GM23338 (cell line): ENCODE data around the gene SPRY1. TPM values are rescaled to one million over a fixed set of nuclear protein-coding genes. Genes with fewer than 3 reads are reported as not detected.

ENCODE experiments used
- ATAC-seq: fragments of 200-7000 bp; cut with Tn5 transposase; 3 replicates; pipeline ENCODE4 v1.9.1; 2020
- DNase-seq: peaks from one replicate; pipeline ENCODE4 v3.0.0-alpha.2; 2015; ENCODE audit warnings: low spot score
- H2AFZ ChIP-seq: fragments of 200-600 bp; sonication (generic); 2 replicates; pipeline ENCODE4 v1.8.0; 2016; ENCODE audit warnings: antibody characterized with exemption, mild to moderate bottlenecking, moderate library complexity
- H3F3A ChIP-seq: fragments of 200-600 bp; sonication (generic); replicated peaks from 2 replicates; pipeline ENCODE4 v1.8.0; 2017; ENCODE audit warnings: antibody characterized with exemption, mixed run types, low read depth
- H3K27ac ChIP-seq: fragments of 200-600 bp; sonication (generic); 2 replicates; pipeline ENCODE4 v1.6.1; 2016; ENCODE audit warnings: low read depth
- H3K27me3 ChIP-seq: fragments of 200-600 bp; sonication (generic); 2 replicates; pipeline ENCODE4 v1.8.0; 2016; ENCODE audit warnings: mild to moderate bottlenecking, mixed run types, moderate library complexity; ENCODE audit not compliant: insufficient read depth
- H3K36me3 ChIP-seq: fragments of 200-600 bp; sonication (generic); 2 replicates; pipeline ENCODE4 v1.8.0; 2016; ENCODE audit warnings: mild to moderate bottlenecking; ENCODE audit not compliant: insufficient read depth
- H3K4me1 ChIP-seq: fragments of 200-600 bp; sonication (generic); 2 replicates; pipeline ENCODE4 v1.8.0; 2016; ENCODE audit warnings: mild to moderate bottlenecking, moderate library complexity; ENCODE audit not compliant: insufficient read depth
- H3K4me2 ChIP-seq: fragments of 200-600 bp; sonication (generic); 2 replicates; pipeline ENCODE4 v1.7.1; 2017; ENCODE audit warnings: mixed run types
- H3K4me3 ChIP-seq: fragments of 200-600 bp; sonication (generic); 2 replicates; pipeline ENCODE4 v1.6.1; 2016; ENCODE audit warnings: mixed run types
- H3K79me2 ChIP-seq: fragments of 200-600 bp; sonication (generic); replicated peaks from 2 replicates; pipeline ENCODE4 v1.8.0; 2017; ENCODE audit warnings: mild to moderate bottlenecking; ENCODE audit not compliant: insufficient read depth
- H3K9me2 ChIP-seq: fragments of 200-600 bp; sonication (generic); 2 replicates; pipeline ENCODE4 v1.8.0; 2017; ENCODE audit not compliant: insufficient read depth
- H4K20me1 ChIP-seq: fragments of 200-600 bp; sonication (generic); replicated peaks from 2 replicates; pipeline ENCODE4 v1.8.0; 2017; ENCODE audit warnings: mild to moderate bottlenecking; ENCODE audit not compliant: insufficient read depth
- H3K27ac Mint-ChIP-seq: 2 replicates; pipeline ENCODE4 v1.8.0; 2020; ENCODE audit warnings: inconsistent platforms, mild to moderate bottlenecking, moderate library complexity, mixed read lengths
- H3K27me3 Mint-ChIP-seq: 3 replicates; pipeline ENCODE4 v1.8.0; 2022; ENCODE audit warnings: low read depth, mild to moderate bottlenecking, moderate library complexity, mixed read lengths, inconsistent platforms; ENCODE audit not compliant: insufficient read depth, poor library complexity
- H3K36me3 Mint-ChIP-seq: 3 replicates; pipeline ENCODE4 v1.8.0; 2021; ENCODE audit warnings: low read depth, mild to moderate bottlenecking, inconsistent platforms, moderate library complexity, mixed read lengths
- H3K4me1 Mint-ChIP-seq: 3 replicates; pipeline ENCODE4 v1.8.0; 2020; ENCODE audit warnings: mild to moderate bottlenecking, inconsistent platforms, mixed read lengths
- H3K4me3 Mint-ChIP-seq: 3 replicates; pipeline ENCODE4 v1.8.0; 2021; ENCODE audit warnings: moderate library complexity, mild to moderate bottlenecking, inconsistent platforms, mixed read lengths
- H3K9me3 Mint-ChIP-seq: 3 replicates; pipeline ENCODE4 v1.8.0; 2020; ENCODE audit warnings: moderate library complexity, mild to moderate bottlenecking, inconsistent platforms, mixed read lengths
- CREB1 ChIP-seq: fragments of 250-450 bp; sonication (Bioruptor Pico); IDR thresholded peaks from 2 replicates; pipeline ENCODE4 v1.5.0; 2020; ENCODE audit warnings: low read depth, mild to moderate bottlenecking, moderate library complexity
- EZH2phosphoT487 ChIP-seq: fragments of 200-600 bp; sonication (generic); IDR thresholded peaks from one replicate; pipeline ENCODE4 v1.8.1; 2018; ENCODE audit warnings: antibody characterized with exemption; ENCODE audit not compliant: unreplicated experiment
- JUNB ChIP-seq: IDR thresholded peaks from one replicate; pipeline ENCODE4 v1.6.1; 2016; ENCODE audit warnings: antibody characterized with exemption; ENCODE audit not compliant: unreplicated experiment
- NANOG ChIP-seq: IDR thresholded peaks from 2 replicates; pipeline ENCODE4 v1.6.1; 2016; ENCODE audit warnings: antibody characterized with exemption, borderline replicate concordance
- POLR2AphosphoS5 ChIP-seq: IDR thresholded peaks from 2 replicates; pipeline ENCODE4 v1.6.1; 2016; ENCODE audit warnings: antibody characterized with exemption, low read depth
- ZNF114 ChIP-seq: fragments of 250-450 bp; sonication (Bioruptor Pico); IDR thresholded peaks from 2 replicates; pipeline ENCODE4 v1.5.0; 2020; ENCODE audit warnings: mild to moderate bottlenecking, moderate library complexity
- polyA plus RNA-seq: library from polyadenylated mRNA; unstranded; fragments of >200 nt; fragmentation: Nextera tagmentation; extraction: Ambion mirVana; gene quantifications from 2 replicates; pipeline ENCODE4 v1.2.1, GENCODE V29; 2016
- total RNA-seq: library from RNA; depleted of rRNA; stranded (reverse); fragments of >200 nt; shearing (Covaris generic); gene quantifications from 2 replicates; pipeline ENCODE4 v1.2.3, GENCODE V29; 2014
- TF ChIP-seq, protein P1 (sequence below): IDR thresholded peaks from one replicate; pipeline ENCODE4 v1.6.1; 2018; ENCODE audit warnings: antibody characterized with exemption; ENCODE audit not compliant: unreplicated experiment
- TF ChIP-seq, protein P2 (sequence below): IDR thresholded peaks from 2 replicates; pipeline ENCODE4 v1.6.1; 2016; ENCODE audit warnings: antibody characterized with exemption

Gene SPRY1
- total and polyA plus RNA-seq, 2 experiments from 2014 or later: 62.8 to 103 TPM

DNA sequence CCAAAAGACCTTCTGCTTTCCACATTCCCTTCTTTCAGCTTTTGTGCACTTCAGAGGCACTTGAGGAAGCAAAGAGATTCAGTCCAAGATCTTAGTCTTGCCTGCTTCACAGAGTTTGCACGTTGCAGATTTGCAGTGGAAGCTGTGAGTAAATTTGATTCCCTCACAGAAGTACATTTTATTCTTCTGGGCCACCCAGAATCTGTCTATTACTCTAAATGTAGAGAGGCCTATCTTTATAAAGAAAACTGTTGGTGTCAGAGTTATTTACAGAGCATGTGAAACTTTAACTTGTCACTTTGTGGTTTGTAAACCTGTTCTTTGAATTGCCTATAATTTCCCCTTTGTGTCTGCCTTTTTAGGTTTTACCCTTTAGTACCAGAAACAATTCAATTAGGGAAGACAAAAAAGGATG lies 15.5 kb downstream of the SPRY1 start:
- H3K9me2 ChIP-seq: no peaks in the 10 kb centered on the region

DNA sequence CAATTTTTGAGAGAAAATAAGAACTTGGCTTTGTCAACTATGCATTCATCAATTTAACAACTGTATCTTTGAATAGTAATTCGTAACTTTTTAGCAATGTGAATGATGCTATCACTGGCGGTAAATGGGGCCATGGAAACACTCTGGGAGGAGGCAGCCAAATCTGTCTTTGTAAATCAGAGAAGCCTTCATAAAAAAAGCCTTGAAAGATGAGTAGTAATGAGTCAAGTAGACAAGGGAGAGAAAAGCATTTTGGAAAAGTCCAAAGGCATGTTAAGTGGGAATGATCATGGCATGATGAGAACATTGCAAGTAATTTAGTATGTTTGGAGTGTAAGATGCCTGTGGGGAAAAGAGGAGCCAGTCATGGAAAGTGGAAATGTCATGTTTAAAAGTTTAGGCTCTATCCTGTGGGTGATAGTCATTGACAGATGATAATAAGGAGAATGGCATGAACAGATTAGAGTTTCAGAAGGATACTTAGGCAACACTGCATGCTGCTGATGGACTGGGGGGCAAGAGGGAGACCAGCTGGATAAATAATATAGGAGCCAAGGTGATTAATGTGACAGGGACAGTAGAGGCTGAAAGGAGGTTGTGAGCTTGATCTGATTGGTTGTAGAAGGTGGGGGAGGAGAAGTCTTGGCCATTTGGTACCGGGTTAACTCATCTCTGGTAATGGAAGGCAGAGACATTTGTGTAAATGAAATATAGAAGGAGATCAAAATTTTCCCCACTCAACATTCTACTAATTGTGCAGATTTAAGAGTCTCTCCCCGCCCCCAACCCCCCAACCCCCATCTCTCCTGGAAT lies 16.3 kb downstream of the SPRY1 start:
- no peak overlapping the region for H3K27ac Mint-ChIP-seq
- TF ChIP-seq EZH2phosphoT487: no peak
- TF ChIP-seq CREB1 (CRISPR knock-in tag): no peak
- TF ChIP-seq, protein P1, sequence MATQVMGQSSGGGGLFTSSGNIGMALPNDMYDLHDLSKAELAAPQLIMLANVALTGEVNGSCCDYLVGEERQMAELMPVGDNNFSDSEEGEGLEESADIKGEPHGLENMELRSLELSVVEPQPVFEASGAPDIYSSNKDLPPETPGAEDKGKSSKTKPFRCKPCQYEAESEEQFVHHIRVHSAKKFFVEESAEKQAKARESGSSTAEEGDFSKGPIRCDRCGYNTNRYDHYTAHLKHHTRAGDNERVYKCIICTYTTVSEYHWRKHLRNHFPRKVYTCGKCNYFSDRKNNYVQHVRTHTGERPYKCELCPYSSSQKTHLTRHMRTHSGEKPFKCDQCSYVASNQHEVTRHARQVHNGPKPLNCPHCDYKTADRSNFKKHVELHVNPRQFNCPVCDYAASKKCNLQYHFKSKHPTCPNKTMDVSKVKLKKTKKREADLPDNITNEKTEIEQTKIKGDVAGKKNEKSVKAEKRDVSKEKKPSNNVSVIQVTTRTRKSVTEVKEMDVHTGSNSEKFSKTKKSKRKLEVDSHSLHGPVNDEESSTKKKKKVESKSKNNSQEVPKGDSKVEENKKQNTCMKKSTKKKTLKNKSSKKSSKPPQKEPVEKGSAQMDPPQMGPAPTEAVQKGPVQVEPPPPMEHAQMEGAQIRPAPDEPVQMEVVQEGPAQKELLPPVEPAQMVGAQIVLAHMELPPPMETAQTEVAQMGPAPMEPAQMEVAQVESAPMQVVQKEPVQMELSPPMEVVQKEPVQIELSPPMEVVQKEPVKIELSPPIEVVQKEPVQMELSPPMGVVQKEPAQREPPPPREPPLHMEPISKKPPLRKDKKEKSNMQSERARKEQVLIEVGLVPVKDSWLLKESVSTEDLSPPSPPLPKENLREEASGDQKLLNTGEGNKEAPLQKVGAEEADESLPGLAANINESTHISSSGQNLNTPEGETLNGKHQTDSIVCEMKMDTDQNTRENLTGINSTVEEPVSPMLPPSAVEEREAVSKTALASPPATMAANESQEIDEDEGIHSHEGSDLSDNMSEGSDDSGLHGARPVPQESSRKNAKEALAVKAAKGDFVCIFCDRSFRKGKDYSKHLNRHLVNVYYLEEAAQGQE: no peak
- no peak for TF ChIP-seq ZNF114
- TF ChIP-seq, protein P2, sequence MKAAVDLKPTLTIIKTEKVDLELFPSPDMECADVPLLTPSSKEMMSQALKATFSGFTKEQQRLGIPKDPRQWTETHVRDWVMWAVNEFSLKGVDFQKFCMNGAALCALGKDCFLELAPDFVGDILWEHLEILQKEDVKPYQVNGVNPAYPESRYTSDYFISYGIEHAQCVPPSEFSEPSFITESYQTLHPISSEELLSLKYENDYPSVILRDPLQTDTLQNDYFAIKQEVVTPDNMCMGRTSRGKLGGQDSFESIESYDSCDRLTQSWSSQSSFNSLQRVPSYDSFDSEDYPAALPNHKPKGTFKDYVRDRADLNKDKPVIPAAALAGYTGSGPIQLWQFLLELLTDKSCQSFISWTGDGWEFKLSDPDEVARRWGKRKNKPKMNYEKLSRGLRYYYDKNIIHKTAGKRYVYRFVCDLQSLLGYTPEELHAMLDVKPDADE: no peak

More for the DNA sequence above, 15.5 kb downstream of the SPRY1 start:
- TF ChIP-seq CREB1 (CRISPR knock-in tag) (no peak), POLR2AphosphoS5 (no peak), NANOG (no peak), ZNF114 (no peak), JUNB (no peak)
- TF ChIP-seq, protein P1: no peak
- Histone ChIP-seq H3K4me2 (no peak overlapping the region), H3K79me2 (0 out of 2 replicates have a peak, but pooled peaks cover 2% of the 10 kb centered on the region), H4K20me1 (no peaks in the 10 kb centered on the region), H3K4me3 (no peak overlapping the region), H3K36me3 (no peaks in the 10 kb centered on the region), H3F3A (no peaks in the 10 kb centered on the region), H3K27me3 (no peaks in the 10 kb centered on the region), H3K27ac (no peak overlapping the region), H2AFZ (no peak overlapping the region), H3K4me1 (peaks cover 39% of the 10 kb centered on the region)
- Mint-ChIP-seq H3K9me3 (no peaks in the 10 kb centered on the region), H3K27me3 (peaks cover 3% of the 10 kb centered on the region), H3K36me3 (no peaks in the 10 kb centered on the region), H3K4me3 (no peak overlapping the region), H3K27ac (no peak overlapping the region), H3K4me1 (peaks cover 33% of the 10 kb centered on the region)
- no peak for DNase-seq
- ATAC-seq: no peak

More for the DNA sequence above, 16.3 kb downstream of the SPRY1 start:
- no peaks in the 10 kb centered on the region for H3K9me2 ChIP-seq
- no peak overlapping the region for H3K4me2 ChIP-seq
- H3F3A ChIP-seq: no peaks in the 10 kb centered on the region
- no peaks in the 10 kb centered on the region for H3K9me3 Mint-ChIP-seq
- peaks cover 45% of the 10 kb centered on the region for H3K4me1 ChIP-seq
- H2AFZ ChIP-seq: no peak overlapping the region
- no peaks in the 10 kb centered on the region for H3K36me3 Mint-ChIP-seq
- H3K27me3 ChIP-seq: no peaks in the 10 kb centered on the region
- DNase-seq (no peak), ATAC-seq (no peak)
- H4K20me1 ChIP-seq: no peaks in the 10 kb centered on the region
- no peak overlapping the region for H3K4me3 ChIP-seq
- H3K4me3 Mint-ChIP-seq: no peak overlapping the region
- peaks cover 38% of the 10 kb centered on the region for H3K4me1 Mint-ChIP-seq
- no peaks in the 10 kb centered on the region for H3K36me3 ChIP-seq
- H3K79me2 ChIP-seq: no peaks in the 10 kb centered on the region
- peaks cover 3% of the 10 kb centered on the region for H3K27me3 Mint-ChIP-seq
- no peak overlapping the region for H3K27ac ChIP-seq
